ENCODE results near the gene APOLD1.

GRCh38 chr12:12755923-12756322 lies 29.5 kb upstream of the APOLD1 start:
- no peak for TF ChIP-seq CTCF (IDR thresholded peaks at IDR 0.05)
- TF ChIP-seq POLR2A (IDR thresholded peaks at IDR 0.05) = no peak
